ENCODE results near the gene SEMA6A. TPM values are rescaled to one million over a fixed set of nuclear protein-coding genes. Genes with fewer than 3 reads are reported as not detected.

The SEMA6A gene
- total and polyA plus RNA-seq, 9 of the 15 experiments (the other 6 are each of a cell fraction or from before 2014, with no cell fraction given) = 0.04 to 0.42 (median 0.18) TPM; not detected in 5

DNA sequence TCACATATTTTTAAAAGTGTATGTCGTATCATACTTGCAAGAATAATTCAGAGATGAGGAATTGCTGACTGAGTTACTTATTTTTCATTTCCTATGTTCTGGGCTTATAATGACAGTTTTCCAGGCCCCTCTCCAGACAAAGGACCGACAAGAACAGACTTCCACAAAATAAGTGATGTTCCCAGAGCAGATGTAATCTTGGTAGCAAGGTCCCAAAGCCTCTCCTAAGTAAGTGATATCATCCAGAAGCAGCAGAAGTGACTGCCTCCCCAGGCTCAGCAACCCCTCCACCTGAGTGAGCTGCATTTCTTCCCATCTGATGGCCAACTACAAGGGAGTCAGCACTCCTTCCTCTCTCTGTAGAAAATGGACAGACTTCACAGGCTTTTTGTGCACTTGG is 57.1 kb downstream of the SEMA6A start:
- FAIRE-seq = no peak
- ATAC-seq = no peak
- Histone ChIP-seq H3K36me3 (ENCODE audit: control insufficient read depth, insufficient read depth, low read length) (no peaks in the 10 kb centered on the region), H3K9me3 (replicated peaks; ENCODE audit: control insufficient read depth, insufficient read depth, low read depth, low read length) (no peaks in the 10 kb centered on the region), H3K27ac (ENCODE audit: extremely low read depth, low read depth, low read length) (no peak overlapping the region), H3K4me3 (no peak overlapping the region), H3K9me1 (ENCODE audit: control insufficient read depth, insufficient read depth, low read length) (no peaks in the 10 kb centered on the region), H3K4me1 (replicated peaks in 1 of 2; ENCODE audit: control insufficient read depth in 2 of 2, insufficient read depth in 2 of 2, low read length in 2 of 2) (no peaks in the 10 kb centered on the region), H3K9ac (ENCODE audit: insufficient read depth in 1 of 2, low read depth in 2 of 2, low read length in 2 of 2) (no peak overlapping the region), H2AFZ (ENCODE audit: low read depth, low read length) (no peak overlapping the region), H3K4me2 (ENCODE audit: insufficient read depth, low read length) (no peak overlapping the region), H4K20me1 (replicated peaks; ENCODE audit: control insufficient read depth, insufficient read depth, low read length) (no peaks in the 10 kb centered on the region), H3K79me2 (ENCODE audit: control insufficient read depth, insufficient read depth, low read length) (no peaks in the 10 kb centered on the region), H3K27me3 (ENCODE audit: control insufficient read depth in 2 of 2, insufficient read depth in 2 of 2, low read length in 2 of 2) (no peaks in the 10 kb centered on the region)
- intact Hi-C loops (cut with micrococcal nuclease) (no loop called here), in situ Hi-C loops (cut with MboI) (no loop called here)
- BruUV-seq (replicated peaks) = no TSS peak
- WGBS (ENCODE audit: insufficient coverage, low coverage, missing lambda C conversion rate) = 0% methylated on average over 2 of the region's 2 CpGs
- ChIA-PET CTCF (ENCODE audit: low intra/inter-chr PET ratio) (no interaction called here), POLR2A (no interaction called here)
- TF ChIP-seq KHSRP (IDR thresholded peaks at IDR 0.05) (no peak), ZNF174 (CRISPR knock-in tag; IDR thresholded peaks at IDR 0.05) (no peak), ZNF133 (CRISPR knock-in tag; IDR thresholded peaks at IDR 0.05) (no peak), MAFG (tag; conservative IDR thresholded peaks at IDR 0.05) (no peak), KLF13 (tag; IDR thresholded peaks at IDR 0.05; ENCODE audit: borderline replicate concordance, low read depth) (no peak), ZNF232 (CRISPR knock-in tag; IDR thresholded peaks at IDR 0.05) (no peak), POLR2H (tag; IDR thresholded peaks at IDR 0.05; ENCODE audit: low read depth) (no peak), FOXK2 (conservative IDR thresholded peaks at IDR 0.05 in 1 of 2, IDR thresholded peaks at IDR 0.05 in 1 of 2; ENCODE audit: low read depth in 2 of 2) (no peak), MCM2 (IDR thresholded peaks at IDR 0.05; ENCODE audit: low read depth) (no peak)
- TF ChIP-seq, protein P1, sequence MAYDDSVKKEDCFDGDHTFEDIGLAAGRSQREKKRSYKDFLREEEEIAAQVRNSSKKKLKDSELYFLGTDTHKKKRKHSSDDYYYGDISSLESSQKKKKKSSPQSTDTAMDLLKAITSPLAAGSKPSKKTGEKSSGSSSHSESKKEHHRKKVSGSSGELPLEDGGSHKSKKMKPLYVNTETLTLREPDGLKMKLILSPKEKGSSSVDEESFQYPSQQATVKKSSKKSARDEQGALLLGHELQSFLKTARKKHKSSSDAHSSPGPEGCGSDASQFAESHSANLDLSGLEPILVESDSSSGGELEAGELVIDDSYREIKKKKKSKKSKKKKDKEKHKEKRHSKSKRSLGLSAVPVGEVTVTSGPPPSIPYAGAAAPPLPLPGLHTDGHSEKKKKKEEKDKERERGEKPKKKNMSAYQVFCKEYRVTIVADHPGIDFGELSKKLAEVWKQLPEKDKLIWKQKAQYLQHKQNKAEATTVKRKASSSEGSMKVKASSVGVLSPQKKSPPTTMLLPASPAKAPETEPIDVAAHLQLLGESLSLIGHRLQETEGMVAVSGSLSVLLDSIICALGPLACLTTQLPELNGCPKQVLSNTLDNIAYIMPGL (CRISPR knock-in tag; IDR thresholded peaks at IDR 0.05) = no peak
- DNase-seq (ENCODE audit: extremely low read depth in 1 of 4, low spot score in 3 of 4) = no peak

Measured in K562 (cell line).